ENCODE data around the gene TBL3. TPM values are rescaled to one million over a fixed set of nuclear protein-coding genes. Genes with fewer than 3 reads are reported as not detected.
"Not testable (repeated sequence)": the region's sequence is repeated elsewhere in the genome, so short reads cannot be mapped to it uniquely, and the experiment has no call there.

Gene TBL3
- total RNA-seq, 1 donor from 2014 or later = 17.5 TPM

- DNase-seq = peak; percentile 94
Measured at GRCh38 chr16:1942810-1943726, 28.8 kb upstream of the TBL3 start, which contains the start of gene MSRB1. TSS of gene MSRB1 (minus strand) at chr16:1943199. CDS start at chr16:1943156, 43 bp downstream.

- no peak for DNase-seq
Measured at GRCh38 chr16:1944612-1945199, 27.1 kb upstream of the TBL3 start.

GRCh38 chr16:1945559-1946391 is 26.1 kb upstream of the TBL3 start:
- no peak for DNase-seq

GRCh38 chr16:1946495-1947368 is 25.1 kb upstream of the TBL3 start:
- DNase-seq = no peak

GRCh38 chr16:1947369-1947670 is 24.5 kb upstream of the TBL3 start:
- no peak for DNase-seq

- no peak for DNase-seq
Measured at GRCh38 chr16:1949507-1949906, 22.3 kb upstream of the TBL3 start.

GRCh38 chr16:1950047-1950446 is 21.8 kb upstream of the TBL3 start:
- no peak for DNase-seq

GRCh38 chr16:1950559-1950958 is 21.3 kb upstream of the TBL3 start:
- no peak for DNase-seq

- DNase-seq = no peak
Measured at GRCh38 chr16:1953734-1954133, 18.1 kb upstream of the TBL3 start.

GRCh38 chr16:1957434-1958142 is 14.3 kb upstream of the TBL3 start:
- DNase-seq = not testable (repeated sequence)

GRCh38 chr16:1958143-1958491 is 13.7 kb upstream of the TBL3 start:
- not testable (repeated sequence) for DNase-seq

GRCh38 chr16:1958715-1959268 is 13.1 kb upstream of the TBL3 start:
- no peak for DNase-seq

GRCh38 chr16:1959269-1960039 is 12.4 kb upstream of the TBL3 start, which contains the start of gene NDUFB10:
TSS of gene NDUFB10 (plus strand) at chr16:1959538. CDS start at chr16:1959625, 87 bp downstream.
- peak; percentile 74 for DNase-seq

GRCh38 chr16:1960665-1961630 is 10.9 kb upstream of the TBL3 start:
- no peak for DNase-seq

- no peak for DNase-seq
Measured at GRCh38 chr16:1961651-1962067, 10.2 kb upstream of the TBL3 start.

- not testable (repeated sequence) for DNase-seq
Measured at GRCh38 chr16:1962161-1963153, 9.4 kb upstream of the TBL3 start.

- no peak for DNase-seq
Measured at GRCh38 chr16:1963806-1964505, 7.9 kb upstream of the TBL3 start.

Measured in skin of body (tissue), 2 donors.